HEK293 (cell line): ENCODE results near the gene PRDM15.

Experiments used
- CTCF ChIA-PET: fragments of 350-600 bp; formaldehyde crosslinking; extraction: SDS; loops from one replicate; lab custom pipeline; 2021; ENCODE audit warnings: antibody characterized with exemption; lab: Yijun Ruan, JAX
- POLR2A ChIA-PET: fragments of 300-600 bp; formaldehyde crosslinking; extraction: SDS; loops from one replicate; lab custom pipeline; 2020; ENCODE audit warnings: antibody characterized with exemption, inconsistent platforms; lab: Yijun Ruan, JAX
- H3K27ac ChIP-seq: fragments of 200-500 bp; sonication (Bioruptor generic); 2 replicates; pipeline ENCODE4 v1.5.1; 2014; ENCODE audit warnings: low read depth, low read length, control low read depth, inconsistent platforms; ENCODE audit errors: extremely low read depth
- H3K36me3 ChIP-seq, 2 experiments: fragments of 200-500 bp in 1 of 2; sonication (Bioruptor generic) in 1 of 2; 1 replicate in 1 of 2; 2 replicates in 1 of 2; pipeline ENCODE4 v1.5.1; 2014 to 2017; ENCODE audit warnings: inconsistent platforms in 2 of 2, low read length in 2 of 2; ENCODE audit not compliant: control insufficient read depth in 2 of 2, insufficient read depth in 1 of 2
- H3K4me1 ChIP-seq: fragments of 200-500 bp; sonication (Bioruptor generic); 2 replicates; pipeline ENCODE4 v1.5.1; 2014; ENCODE audit warnings: mild to moderate bottlenecking, low read length, inconsistent platforms; ENCODE audit not compliant: control insufficient read depth, insufficient read depth
- H3K4me3 ChIP-seq: 2 replicates; pipeline ENCODE4 v1.5.1; 2011; ENCODE audit warnings: low read depth, mild to moderate bottlenecking, control low read depth, low read length, moderate library complexity
- H3K9me3 ChIP-seq: fragments of 200-500 bp; sonication (Bioruptor generic); 2 replicates; pipeline ENCODE4 v1.5.1; 2014; ENCODE audit warnings: low read depth, low read length, inconsistent platforms; ENCODE audit not compliant: control insufficient read depth, insufficient read depth
- IKZF3 ChIP-seq: fragments of 450-650 bp; IDR thresholded peaks from 2 replicates; pipeline ENCODE4 v1.5.0; 2018; ENCODE audit warnings: missing biosample characterization, mild to moderate bottlenecking, missing genetic modification characterization, moderate library complexity
- KLF9 ChIP-seq: fragments of 450-650 bp; formaldehyde crosslinking; IDR thresholded peaks from 2 replicates; pipeline ENCODE4 v1.5.1; 2016; ENCODE audit warnings: missing biosample characterization, missing genetic modification characterization, low read depth
- TCF7L2 ChIP-seq: IDR thresholded peaks from 2 replicates; pipeline ENCODE4 v1.6.1; 2011; ENCODE audit warnings: low read depth, mild to moderate bottlenecking, inconsistent platforms, low read length, moderate library complexity, borderline replicate concordance
- WT1 ChIP-seq: fragments of 450-650 bp; formaldehyde crosslinking; IDR thresholded peaks from 2 replicates; pipeline ENCODE4 v1.5.1; 2016; ENCODE audit warnings: missing biosample characterization, missing genetic modification characterization
- ZBTB7A ChIP-seq: fragments of 450-650 bp; formaldehyde crosslinking; IDR thresholded peaks from 2 replicates; pipeline ENCODE4 v1.5.1; 2016; ENCODE audit warnings: low read depth, missing biosample characterization, missing genetic modification characterization
- ZFP69B ChIP-seq: fragments of 450-650 bp; formaldehyde crosslinking; IDR thresholded peaks from 2 replicates; pipeline ENCODE4 v1.5.1; 2016; ENCODE audit warnings: missing biosample characterization, missing genetic modification characterization
- ZNF112 ChIP-seq: fragments of 450-650 bp; formaldehyde crosslinking; IDR thresholded peaks from 2 replicates; pipeline ENCODE4 v1.5.0; 2017; ENCODE audit warnings: missing biosample characterization, missing genetic modification characterization
- ZNF132 ChIP-seq: fragments of 450-650 bp; formaldehyde crosslinking; IDR thresholded peaks from 2 replicates; pipeline ENCODE4 v1.5.1; 2017; ENCODE audit warnings: missing biosample characterization, missing genetic modification characterization, borderline replicate concordance
- ZNF169 ChIP-seq: fragments of 450-650 bp; formaldehyde crosslinking; IDR thresholded peaks from 2 replicates; pipeline ENCODE4 v1.5.1; 2016; ENCODE audit warnings: missing biosample characterization, missing genetic modification characterization
- ZNF202 ChIP-seq: fragments of 450-650 bp; formaldehyde crosslinking; IDR thresholded peaks from 2 replicates; pipeline ENCODE4 v1.5.1; 2016; ENCODE audit warnings: missing biosample characterization, missing genetic modification characterization, borderline replicate concordance
- ZNF26 ChIP-seq: fragments of 450-650 bp; formaldehyde crosslinking; IDR thresholded peaks from 2 replicates; pipeline ENCODE4 v1.5.1; 2016; ENCODE audit warnings: missing biosample characterization, missing genetic modification characterization
- ZNF292 ChIP-seq: fragments of 450-650 bp; formaldehyde crosslinking; IDR thresholded peaks from 2 replicates; pipeline ENCODE4 v1.5.1; 2016; ENCODE audit warnings: low read depth, missing biosample characterization, missing genetic modification characterization, borderline replicate concordance
- ZNF335 ChIP-seq: fragments of 450-650 bp; formaldehyde crosslinking; conservative IDR thresholded peaks from 2 replicates; pipeline ENCODE4 v1.5.1; 2016; ENCODE audit warnings: missing biosample characterization, missing genetic modification characterization
- ZNF341 ChIP-seq: fragments of 450-650 bp; formaldehyde crosslinking; IDR thresholded peaks from 2 replicates; pipeline ENCODE4; 2016; ENCODE audit warnings: low read depth, missing biosample characterization, missing genetic modification characterization
- ZNF354C ChIP-seq: fragments of 450-650 bp; formaldehyde crosslinking; IDR thresholded peaks from 2 replicates; pipeline ENCODE4 v1.5.1; 2016; ENCODE audit warnings: missing biosample characterization, missing genetic modification characterization, low read depth, borderline replicate concordance
- ZNF423 ChIP-seq: fragments of 450-650 bp; formaldehyde crosslinking; IDR thresholded peaks from 2 replicates; pipeline ENCODE4 v1.5.1; 2016; ENCODE audit warnings: missing biosample characterization, missing genetic modification characterization
- ZNF514 ChIP-seq: fragments of 450-650 bp; formaldehyde crosslinking; IDR thresholded peaks from 2 replicates; pipeline ENCODE4 v1.5.1; 2016; ENCODE audit warnings: missing biosample characterization, missing genetic modification characterization
- ZNF521 ChIP-seq: fragments of 450-650 bp; formaldehyde crosslinking; IDR thresholded peaks from 2 replicates; pipeline ENCODE4 v1.5.1; 2017; ENCODE audit warnings: missing biosample characterization, mild to moderate bottlenecking, missing genetic modification characterization
- ZNF544 ChIP-seq: fragments of 450-650 bp; formaldehyde crosslinking; IDR thresholded peaks from 2 replicates; pipeline ENCODE4 v1.5.0; 2017; ENCODE audit warnings: missing biosample characterization, missing genetic modification characterization
- ZNF549 ChIP-seq: fragments of 450-650 bp; IDR thresholded peaks from 2 replicates; pipeline ENCODE4 v1.5.1; 2018; ENCODE audit warnings: missing biosample characterization, missing genetic modification characterization, mild to moderate bottlenecking, inconsistent platforms, moderate library complexity
- ZNF600 ChIP-seq: fragments of 450-650 bp; formaldehyde crosslinking; IDR thresholded peaks from 2 replicates; pipeline ENCODE4 v1.5.1; 2016; ENCODE audit warnings: missing biosample characterization, missing genetic modification characterization
- ZNF670 ChIP-seq: fragments of 450-650 bp; formaldehyde crosslinking; IDR thresholded peaks from 2 replicates; pipeline ENCODE4 v1.5.1; 2016; ENCODE audit warnings: missing biosample characterization, missing genetic modification characterization, low read depth
- ZNF677 ChIP-seq: fragments of 450-650 bp; IDR thresholded peaks from 2 replicates; pipeline ENCODE4 v1.5.0; 2018; ENCODE audit warnings: missing biosample characterization, mild to moderate bottlenecking, missing genetic modification characterization, moderate library complexity
- ZNF701 ChIP-seq: fragments of 450-650 bp; formaldehyde crosslinking; IDR thresholded peaks from 2 replicates; pipeline ENCODE4 v1.5.1; 2016; ENCODE audit warnings: missing biosample characterization, missing genetic modification characterization
- ZNF76 ChIP-seq: fragments of 450-650 bp; formaldehyde crosslinking; IDR thresholded peaks from 2 replicates; pipeline ENCODE4; 2016; ENCODE audit warnings: low read depth, missing biosample characterization, missing genetic modification characterization, borderline replicate concordance
- ZNF843 ChIP-seq: fragments of 450-650 bp; formaldehyde crosslinking; IDR thresholded peaks from 2 replicates; pipeline ENCODE4 v1.5.1; 2016; ENCODE audit warnings: missing biosample characterization, missing genetic modification characterization
- ZSCAN4 ChIP-seq: fragments of 450-650 bp; formaldehyde crosslinking; IDR thresholded peaks from 2 replicates; pipeline ENCODE4 v1.5.1; 2017; ENCODE audit warnings: missing biosample characterization, missing genetic modification characterization
- ZSCAN5A ChIP-seq: fragments of 450-650 bp; formaldehyde crosslinking; IDR thresholded peaks from 2 replicates; pipeline ENCODE4 v1.5.1; 2016; ENCODE audit warnings: missing biosample characterization, missing genetic modification characterization

Gene PRDM15

GRCh38 chr21:41906770-41907169 lies 27.6 kb upstream of the PRDM15 start:
- H3K9me3 ChIP-seq = no peaks in the 10 kb centered on the region
- peaks cover 0 to 10% of the 10 kb centered on the region in 2 experiments; a peak in 1 of 3 replicates for H3K36me3 ChIP-seq
- H3K4me1 ChIP-seq = no peaks in the 10 kb centered on the region
- H3K27ac ChIP-seq = no peak overlapping the region
- CTCF ChIA-PET = no interaction called here
- POLR2A ChIA-PET = no interaction called here
- H3K4me3 ChIP-seq = no peak overlapping the region
- TF ChIP-seq ZNF335 (tag by site-specific recombination) = no peak
- no peak for TF ChIP-seq ZBTB7A (tag by site-specific recombination)
- no peak for TF ChIP-seq WT1 (tag by site-specific recombination)

GRCh38 chr21:41903559-41904351 lies 24.6 kb upstream of the PRDM15 start:
- Histone ChIP-seq H3K36me3 (peaks cover 0 to 5% of the 10 kb centered on the region in 2 experiments; a peak in 1 of 3 replicates), H3K4me1 (no peaks in the 10 kb centered on the region), H3K4me3 (no peak overlapping the region), H3K9me3 (no peaks in the 10 kb centered on the region)
- POLR2A ChIA-PET = no interaction called here
- CTCF ChIA-PET = no interaction called here
- TF ChIP-seq ZNF677 (tag by site-specific recombination) (no peak), ZNF341 (tag by site-specific recombination) (no peak), ZNF132 (tag by site-specific recombination) (no peak), TCF7L2 (no peak), ZNF292 (tag by site-specific recombination) (no peak), ZNF514 (no peak), ZNF112 (tag by site-specific recombination) (no peak), ZNF549 (tag by site-specific recombination) (no peak), ZFP69B (no peak), ZNF354C (no peak), ZNF544 (no peak), ZNF843 (tag by site-specific recombination) (no peak), ZSCAN4 (tag by site-specific recombination) (no peak), ZNF26 (no peak)
- TF ChIP-seq, all 188 proteins: peak for 0
- no peak overlapping the region for H3K27ac ChIP-seq

GRCh38 chr21:41902946-41903345 lies 23.8 kb upstream of the PRDM15 start:
- ChIA-PET POLR2A (no interaction called here), CTCF (no interaction called here)
- H3K36me3 ChIP-seq = peaks cover 0 to 5% of the 10 kb centered on the region in 2 experiments; a peak in 1 of 3 replicates
- H3K9me3 ChIP-seq = no peaks in the 10 kb centered on the region
- no peak overlapping the region for H3K27ac ChIP-seq
- TF ChIP-seq ZNF600 (tag by site-specific recombination) (no peak), ZNF423 (tag by site-specific recombination) (no peak), IKZF3 (tag by site-specific recombination) (no peak), ZSCAN5A (no peak), ZNF202 (tag by site-specific recombination) (no peak), ZNF76 (tag by site-specific recombination) (no peak), ZNF169 (no peak), KLF9 (tag by site-specific recombination) (no peak), ZNF521 (tag by site-specific recombination) (no peak), ZNF670 (tag by site-specific recombination) (no peak), ZNF701 (no peak)
- H3K4me3 ChIP-seq = no peak overlapping the region
- H3K4me1 ChIP-seq = no peaks in the 10 kb centered on the region
